GM08714 (cell line): ENCODE measurements around the gene CTNNB1.
"Not testable (repeated sequence)": the region's sequence is repeated elsewhere in the genome, so short reads cannot be mapped to it uniquely, and the experiment has no call there.

Source experiments
- H3K4me3 ChIP-seq: fragments of 200-500 bp; sonication (Bioruptor generic); 2 replicates; pipeline ENCODE4 v1.5.1; 2014; ENCODE audit warnings: mild to moderate bottlenecking, low read length, inconsistent platforms
- ZNF274 ChIP-seq: IDR thresholded peaks from 2 replicates; pipeline ENCODE4 v1.6.1; 2012; ENCODE audit warnings: mild to moderate bottlenecking, low read depth, low read length

The CTNNB1 gene

GRCh38 chr3:41274944-41275668 is 75.8 kb downstream of the CTNNB1 start:
- TF ChIP-seq ZNF274, result no peak
- H3K4me3 ChIP-seq, result no peak overlapping the region

GRCh38 chr3:41276191-41276590 is 76.9 kb downstream of the CTNNB1 start:
- H3K4me3 ChIP-seq, result no peak overlapping the region
- TF ChIP-seq ZNF274, result no peak

GRCh38 chr3:41277790-41278465 is 78.6 kb downstream of the CTNNB1 start:
- H3K4me3 ChIP-seq, result no peak overlapping the region
- TF ChIP-seq ZNF274, result no peak

- not testable (repeated sequence) for H3K4me3 ChIP-seq
Measured at GRCh38 chr3:41284934-41285333, 85.6 kb downstream of the CTNNB1 start.

GRCh38 chr3:41286305-41286704 is 87.0 kb downstream of the CTNNB1 start:
- H3K4me3 ChIP-seq, result no peak overlapping the region
- TF ChIP-seq ZNF274, result no peak

GRCh38 chr3:41288785-41289184 is 89.5 kb downstream of the CTNNB1 start:
- TF ChIP-seq ZNF274, result no peak
- H3K4me3 ChIP-seq, result no peak overlapping the region
